AG04449 (cell line): ENCODE results near the gene CDH2.

Experiments used
- CTCF ChIA-PET: fragments of 350-600 bp; formaldehyde crosslinking; extraction: SDS; loops from one replicate; lab custom pipeline; 2021; ENCODE audit warnings: antibody characterized with exemption; lab: Yijun Ruan, JAX
- POLR2A ChIA-PET: fragments of 400-600, 350-600 bp; formaldehyde crosslinking; extraction: SDS; loops from one replicate; lab custom pipeline; 2020; ENCODE audit warnings: antibody characterized with exemption, inconsistent platforms; lab: Yijun Ruan, JAX
- DNase-seq: peaks from one replicate; pipeline ENCODE4 v3.0.0-alpha.2; 2010; ENCODE audit warnings: low read depth, low spot score
- H3K4me3 ChIP-seq: 2 replicates; pipeline ENCODE4 v1.5.1; 2011; ENCODE audit warnings: low read depth, mild to moderate bottlenecking, control low read depth, low read length
- CTCF ChIP-seq: IDR thresholded peaks from one replicate; pipeline ENCODE4 v1.5.1; 2011; ENCODE audit warnings: mild to moderate bottlenecking, moderate library complexity, low read length, control low read depth, inconsistent platforms; ENCODE audit not compliant: insufficient read depth; ENCODE audit errors: missing control alignments

CDH2 gene

GRCh38 chr18:28198620-28199019 lies 21.7 kb upstream of the CDH2 start:
- TF ChIP-seq CTCF = no peak
- DNase-seq = no peak
- ChIA-PET POLR2A (no interaction called here), CTCF (interaction anchor here (1.0 to 1.3 kb wide), 2 partner anchors 9 to 11 kb away, joined by 4 to 5 read pairs; no protein-coding TSS in a partner anchor)
- no peak overlapping the region for H3K4me3 ChIP-seq

GRCh38 chr18:28193177-28193778 lies 16.3 kb upstream of the CDH2 start:
- CTCF ChIA-PET = no interaction called here
- no peak for DNase-seq
- no peak for TF ChIP-seq CTCF

GRCh38 chr18:28189400-28190239 lies 12.7 kb upstream of the CDH2 start:
- no peak for DNase-seq
- CTCF ChIA-PET = interaction anchor here (0.7 to 1.4 kb wide), 10 partner anchors 9 to 582 kb away, joined by 3 to 6 read pairs (median 3); partner anchors contain the start of gene CDH2
- POLR2A ChIA-PET = no interaction called here
- peak; percentile 65 for TF ChIP-seq CTCF
- H3K4me3 ChIP-seq = no peak overlapping the region

More at GRCh38 chr18:28193177-28193778, 16.3 kb upstream of the CDH2 start:
- POLR2A ChIA-PET = interaction anchor here (0.6 kb wide), 1 partner anchor 537 kb away, joined by 3 read pairs; no protein-coding TSS in a partner anchor
- H3K4me3 ChIP-seq = no peak overlapping the region

- no peak for DNase-seq
- POLR2A ChIA-PET = interaction anchor here (0.7 kb wide), 1 partner anchor 1063 kb away, joined by 4 read pairs; no protein-coding TSS in a partner anchor
- TF ChIP-seq CTCF = no peak
- H3K4me3 ChIP-seq = no peak overlapping the region
- CTCF ChIA-PET = interaction anchor here (2.1 kb wide), 1 partner anchor 404 kb away, joined by 5 read pairs; no protein-coding TSS in a partner anchor
These were observed 8.2 kb upstream of the CDH2 start for GRCh38 chr18:28185121-28185520.

- CTCF ChIA-PET = interaction anchor here (1.0 to 2.1 kb wide), 2 partner anchors 402 to 405 kb away, joined by 3 to 5 read pairs; no protein-coding TSS in a partner anchor
- H3K4me3 ChIP-seq = no peak overlapping the region; the same call in 1 of the 2 replicates
- POLR2A ChIA-PET = no interaction called here
- DNase-seq = peak; percentile 53
- TF ChIP-seq CTCF = no peak
These were observed 6.6 kb upstream of the CDH2 start for GRCh38 chr18:28183418-28184078.

GRCh38 chr18:28181616-28182015 lies 4.7 kb upstream of the CDH2 start:
- DNase-seq = no peak
- H3K4me3 ChIP-seq = no peak overlapping the region
- ChIA-PET POLR2A (no interaction called here), CTCF (no interaction called here)
- no peak for TF ChIP-seq CTCF
